ENCODE data around the gene KCNK6. TPM values are rescaled to one million over a fixed set of nuclear protein-coding genes. Genes with fewer than 3 reads are reported as not detected.

The KCNK6 gene
- total and polyA plus RNA-seq, 2 experiments from 2014 or later, result 9.0 to 14.6 TPM

GRCh38 chr19:38369584-38369983, 49.9 kb downstream of the KCNK6 start (continued):
- TF ChIP-seq ZNF462 (CRISPR knock-in tag; IDR thresholded peaks at IDR 0.05), result no peak
- TF ChIP-seq ZNF114 (CRISPR knock-in tag; IDR thresholded peaks at IDR 0.05), result no peak
- no peak for TF ChIP-seq STAT1 (IDR thresholded peaks at IDR 0.05; ENCODE audit: unreplicated experiment)
- no peak for TF ChIP-seq JUNB (IDR thresholded peaks at IDR 0.05; ENCODE audit: unreplicated experiment)
- TF ChIP-seq REST (IDR thresholded peaks at IDR 0.05; ENCODE audit: unreplicated experiment), result no peak

- no peak overlapping the region for H3K27ac Mint-ChIP-seq
- H3K36me3 Mint-ChIP-seq (ENCODE audit: low read depth), result peaks cover 3% of the 10 kb centered on the region; the same call in 1 of the 3 replicates
- no peaks in the 10 kb centered on the region for H3K36me3 ChIP-seq (ENCODE audit: insufficient read depth)
- H3K27me3 Mint-ChIP-seq (ENCODE audit: insufficient read depth, low read depth, poor library complexity), result peaks cover 16% of the 10 kb centered on the region
- H3K4me1 Mint-ChIP-seq, result peaks cover 6% of the 10 kb centered on the region
- H3K9me2 ChIP-seq (ENCODE audit: insufficient read depth), result no peaks in the 10 kb centered on the region
- H3K4me2 ChIP-seq, result no peak overlapping the region
- no peak overlapping the region; the same call in 2 of the 3 replicates for H3K4me3 Mint-ChIP-seq
- peaks cover 5% of the 10 kb centered on the region; the same call in 1 of the 2 replicates for H3K4me1 ChIP-seq (ENCODE audit: insufficient read depth)
- H2AFZ ChIP-seq, result no peak overlapping the region
- H3K27ac ChIP-seq (ENCODE audit: low read depth), result no peak overlapping the region
- peaks cover 5% of the 10 kb centered on the region for H3K79me2 ChIP-seq (replicated peaks; ENCODE audit: insufficient read depth)
- H4K20me1 ChIP-seq (replicated peaks; ENCODE audit: insufficient read depth), result no peaks in the 10 kb centered on the region
- H3F3A ChIP-seq (replicated peaks; ENCODE audit: low read depth), result no peaks in the 10 kb centered on the region
- no peaks in the 10 kb centered on the region; the same call in 2 of the 3 replicates for H3K9me3 Mint-ChIP-seq
- no peak overlapping the region for H3K4me3 ChIP-seq
- ATAC-seq (no peak), DNase-seq (ENCODE audit: low spot score) (no peak)
- H3K27me3 ChIP-seq (ENCODE audit: insufficient read depth), result no peaks in the 10 kb centered on the region
- TF ChIP-seq CTCF (conservative IDR thresholded peaks at IDR 0.05; ENCODE audit: low read depth in 2 of 2) (no peak), EZH2 (IDR thresholded peaks at IDR 0.05; ENCODE audit: low read depth, unreplicated experiment) (no peak), ZNF114 (CRISPR knock-in tag; IDR thresholded peaks at IDR 0.05) (no peak)
Observed at GRCh38 chr19:38370299-38370698, 50.7 kb downstream of the KCNK6 start.

All from GM23338 (cell line).